ENCODE measurements around the gene ATG101. TPM values are rescaled to one million over a fixed set of nuclear protein-coding genes. Genes with fewer than 3 reads are reported as not detected.

Gene ATG101
- total RNA-seq, 1 experiment from 2014 or later = 64.9 TPM

DNA sequence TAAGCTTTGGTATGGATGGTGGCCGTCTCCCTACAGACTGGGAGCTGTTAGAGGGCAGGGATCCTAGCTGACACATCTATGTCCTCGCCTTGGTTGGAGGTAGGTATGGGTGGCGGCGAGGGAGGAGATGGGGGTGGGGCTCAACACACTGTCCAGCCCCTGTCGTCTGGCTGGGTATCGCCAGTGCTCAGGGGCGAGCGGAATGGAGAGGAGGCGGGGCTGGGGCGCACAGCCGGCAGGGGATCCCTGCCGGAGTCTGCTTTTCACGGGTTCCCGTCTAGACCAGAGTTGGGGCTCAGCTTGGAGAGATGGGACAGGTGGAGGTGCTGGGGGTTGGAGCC is 47.0 kb upstream of the ATG101 start:
- TF ChIP-seq SIN3A (IDR thresholded peaks at IDR 0.05; ENCODE audit: borderline replicate concordance, insufficient read depth, low read depth, low read length) (0 out of 2 replicates have a peak, but pooled peaks have one; percentile 5), TCF7L2 (IDR thresholded peaks at IDR 0.05; ENCODE audit: low read depth, low read length) (no peak)
- no TSS peak for BruUV-seq (replicated peaks)
- POLR2A ChIA-PET = interaction anchor here (1.0 kb wide), 2 partner anchors 18 to 30 kb away, joined by 3 read pairs; no protein-coding TSS in a partner anchor

GRCh38 chr12:52023182-52023975 is 46.4 kb upstream of the ATG101 start:
- peaks cover 6% of the 10 kb centered on the region for H3K4me1 ChIP-seq (ENCODE audit: control insufficient read depth, insufficient read depth, low read length)
- in situ Hi-C loops (cut with HindIII; ENCODE audit: low pct_unique_long_range_greater_than_20kb, low sequenced_read_pairs) (no loop called here), intact Hi-C loops (cut with micrococcal nuclease; ENCODE audit: unreplicated experiment) (no loop called here)
- peak overlapping the region; percentile 52 to 73 for H3K4me3 ChIP-seq (ENCODE audit: low read depth in 2 of 2, low read length in 2 of 2)
- ChIA-PET CTCF (interaction anchor here (0.6 to 5.8 kb wide), 9 partner anchors 9 to 625 kb away, joined by 3 to 62 read pairs (median 7); no protein-coding TSS in a partner anchor), POLR2A (interaction anchor here (0.6 to 1.0 kb wide), 5 partner anchors 16 to 1298 kb away, joined by 3 to 15 read pairs (median 4); no protein-coding TSS in a partner anchor)
- TF ChIP-seq CTCF (IDR thresholded peaks at IDR 0.05) = peak; percentile 99
- TF ChIP-seq POLR2AphosphoS5 (IDR thresholded peaks at IDR 0.05; ENCODE audit: low read depth, low read length) = no peak
- TF ChIP-seq TCF7L2 (IDR thresholded peaks at IDR 0.05; ENCODE audit: low read depth, low read length) = no peak
- peak in 1 of 2 experiments; percentile 61; a peak in 1 of 4 replicates for TF ChIP-seq REST (IDR thresholded peaks at IDR 0.05; ENCODE audit: insufficient read depth in 1 of 2, low read depth in 2 of 2, low read length in 1 of 2)
- no peak for TF ChIP-seq SIN3A (IDR thresholded peaks at IDR 0.05; ENCODE audit: borderline replicate concordance, insufficient read depth, low read depth, low read length)
- H3K36me3 ChIP-seq (ENCODE audit: control insufficient read depth, insufficient read depth, low read length) = no peaks in the 10 kb centered on the region
- DNase-seq (ENCODE audit: low read depth, low spot score) (no peak), ATAC-seq (peak; percentile 81)
- no peaks in the 10 kb centered on the region for H3K27me3 ChIP-seq (ENCODE audit: control insufficient read depth, insufficient read depth, low read length)
- H3K9me3 ChIP-seq (ENCODE audit: control insufficient read depth, insufficient read depth, low read depth, low read length) = no peaks in the 10 kb centered on the region
- BruUV-seq (replicated peaks) = no TSS peak
- H3K27ac ChIP-seq (ENCODE audit: low read length) = peak overlapping the region; percentile 57; the same call in 1 of the 2 replicates

More for the DNA sequence above, 47.0 kb upstream of the ATG101 start:
- intact Hi-C loops (cut with micrococcal nuclease; ENCODE audit: unreplicated experiment) = no loop called here
- ATAC-seq = peak; percentile 83
- peaks cover 6% of the 10 kb centered on the region for H3K4me1 ChIP-seq (ENCODE audit: control insufficient read depth, insufficient read depth, low read length)
- no peak for DNase-seq (ENCODE audit: low read depth, low spot score)
- in situ Hi-C loops (cut with HindIII; ENCODE audit: low pct_unique_long_range_greater_than_20kb, low sequenced_read_pairs) = no loop called here
- H3K27me3 ChIP-seq (ENCODE audit: control insufficient read depth, insufficient read depth, low read length) = no peaks in the 10 kb centered on the region
- CTCF ChIA-PET = interaction anchor here (0.6 to 5.8 kb wide), 5 partner anchors 10 to 625 kb away, joined by 3 to 62 read pairs (median 5); no protein-coding TSS in a partner anchor
- H3K9me3 ChIP-seq (ENCODE audit: control insufficient read depth, insufficient read depth, low read depth, low read length) = no peaks in the 10 kb centered on the region
- 0 out of 2 replicates have a peak overlapping the region, but pooled peaks have one; percentile 42 for H3K27ac ChIP-seq (ENCODE audit: low read length)
- H3K36me3 ChIP-seq (ENCODE audit: control insufficient read depth, insufficient read depth, low read length) = no peaks in the 10 kb centered on the region
- H3K4me3 ChIP-seq (ENCODE audit: low read depth in 2 of 2, low read length in 2 of 2) = peak overlapping the region; percentile 52 to 73
